Mononuclear cell (primary cell): ENCODE results near the gene WARS2. TPM values are rescaled to one million over a fixed set of nuclear protein-coding genes. Genes with fewer than 3 reads are reported as not detected.

ENCODE experiments used
- H3K27me3 ChIP-seq: 2 replicates; pipeline ENCODE4 v1.6.0; 2011; ENCODE audit warnings: low read length, control low read depth; ENCODE audit not compliant: insufficient read depth
- H3K4me1 ChIP-seq: 2 replicates; pipeline ENCODE4 v1.5.1; 2011; ENCODE audit warnings: mild to moderate bottlenecking, low read length, control low read depth; ENCODE audit not compliant: insufficient read depth
- H3K4me3 ChIP-seq: 2 replicates; pipeline ENCODE4 v1.5.1; 2011; ENCODE audit warnings: mild to moderate bottlenecking, low read length, moderate library complexity
- H3K9me3 ChIP-seq: 2 replicates; pipeline ENCODE4 v1.5.1; 2011; ENCODE audit warnings: low read depth, mild to moderate bottlenecking, control low read depth, low read length
- total RNA-seq: library from RNA; depleted of rRNA; stranded (reverse); fragments of >200 nt; gene quantifications from one replicate; pipeline ENCODE4 v1.2.3, GENCODE V29; 2012

WARS2 gene
- total RNA-seq, 1 donor: 30.1 TPM

DNA sequence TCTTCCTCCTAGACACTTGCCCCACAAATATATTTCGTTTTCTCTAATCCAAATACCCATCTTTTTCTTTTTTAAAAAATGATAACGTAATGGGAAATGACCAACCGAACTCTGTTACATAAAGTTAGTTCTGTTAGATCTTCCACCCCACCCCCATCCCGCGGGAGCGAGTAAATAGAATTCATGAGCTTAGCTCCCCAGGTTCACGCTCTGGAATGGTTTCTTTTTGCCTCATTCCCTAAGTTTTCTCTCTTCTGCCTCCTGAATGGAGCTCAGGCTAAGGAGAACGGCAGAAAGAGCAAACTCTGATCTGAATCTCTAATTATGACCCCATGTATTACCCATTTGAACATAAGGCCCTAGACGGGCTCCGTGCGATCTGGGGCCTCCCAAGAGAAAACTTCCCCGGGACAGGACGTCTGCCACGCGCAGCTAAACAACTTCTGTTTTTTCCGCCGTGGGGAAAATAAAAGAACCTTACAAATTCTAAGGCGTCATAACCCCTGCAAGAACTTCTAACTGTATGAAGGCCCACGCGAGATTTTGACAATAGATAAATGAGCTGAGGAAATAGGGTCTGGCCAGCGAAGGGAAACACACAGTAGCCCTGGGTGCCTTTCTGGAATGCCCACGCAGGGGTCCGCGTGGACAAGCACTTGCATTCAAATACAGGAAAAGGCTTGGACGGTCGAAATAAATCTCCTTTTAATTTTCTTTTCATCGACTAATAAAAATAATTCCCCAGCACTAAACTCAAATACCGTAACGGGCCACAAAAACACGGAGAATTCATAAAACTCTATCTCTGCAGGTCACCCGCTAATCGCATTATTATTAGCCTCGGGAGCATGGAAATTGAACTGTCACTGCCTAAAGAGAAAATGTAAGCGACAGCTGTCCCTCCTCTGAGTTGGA lies 154.6 kb downstream of the WARS2 start:
- Histone ChIP-seq H3K4me3 (no peak overlapping the region), H3K9me3 (no peaks in the 10 kb centered on the region), H3K4me1 (peaks cover 20% of the 10 kb centered on the region), H3K27me3 (peaks cover 100% of the 10 kb centered on the region)

DNA sequence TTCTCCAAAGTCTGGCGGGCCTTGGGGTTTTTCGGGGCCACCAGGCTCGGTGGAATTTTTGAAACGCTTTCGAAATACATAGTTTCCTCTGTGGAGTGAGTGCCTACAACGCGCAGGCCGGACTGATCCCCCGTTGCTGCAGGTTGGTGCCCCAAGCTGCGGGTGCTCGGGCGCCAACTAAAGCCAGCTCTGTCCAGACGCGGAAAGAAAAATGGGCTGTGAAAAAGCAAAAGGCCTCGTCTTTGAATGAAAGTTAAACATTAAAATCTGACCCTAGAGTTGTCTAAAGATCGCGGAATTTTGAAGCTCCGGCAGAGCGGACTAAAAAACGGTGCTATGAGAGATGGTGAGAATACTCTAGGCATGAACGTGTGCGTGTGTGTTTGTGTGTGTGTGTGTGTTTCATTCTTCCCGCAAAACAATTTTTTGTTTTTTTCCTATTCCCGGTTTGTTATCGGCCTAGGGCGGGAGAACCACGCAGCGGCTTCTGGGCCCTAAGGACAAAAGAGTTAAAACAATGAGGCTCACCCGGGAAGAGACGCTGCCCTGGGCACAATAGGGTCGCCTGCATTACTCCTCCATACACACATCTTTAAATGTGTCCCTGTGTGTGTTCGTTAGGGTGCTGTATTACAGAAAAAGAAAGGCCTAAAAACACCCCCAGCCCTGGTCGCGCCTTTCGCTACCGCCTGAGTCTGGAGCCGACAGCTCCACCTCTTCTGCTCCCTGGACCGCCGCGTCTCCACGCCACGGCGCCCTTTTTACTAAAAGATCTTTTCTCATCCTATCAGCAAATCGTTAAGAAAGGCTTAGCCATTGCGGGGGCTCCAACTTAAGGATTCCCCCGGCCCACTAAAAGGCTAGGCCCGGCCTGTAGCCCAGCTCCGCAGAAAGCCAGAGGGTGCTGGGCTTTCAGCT lies 155.5 kb downstream of the WARS2 start:
- Histone ChIP-seq H3K4me1 (peaks cover 20% of the 10 kb centered on the region), H3K9me3 (no peaks in the 10 kb centered on the region), H3K4me3 (no peak overlapping the region), H3K27me3 (peaks cover 100% of the 10 kb centered on the region)

DNA sequence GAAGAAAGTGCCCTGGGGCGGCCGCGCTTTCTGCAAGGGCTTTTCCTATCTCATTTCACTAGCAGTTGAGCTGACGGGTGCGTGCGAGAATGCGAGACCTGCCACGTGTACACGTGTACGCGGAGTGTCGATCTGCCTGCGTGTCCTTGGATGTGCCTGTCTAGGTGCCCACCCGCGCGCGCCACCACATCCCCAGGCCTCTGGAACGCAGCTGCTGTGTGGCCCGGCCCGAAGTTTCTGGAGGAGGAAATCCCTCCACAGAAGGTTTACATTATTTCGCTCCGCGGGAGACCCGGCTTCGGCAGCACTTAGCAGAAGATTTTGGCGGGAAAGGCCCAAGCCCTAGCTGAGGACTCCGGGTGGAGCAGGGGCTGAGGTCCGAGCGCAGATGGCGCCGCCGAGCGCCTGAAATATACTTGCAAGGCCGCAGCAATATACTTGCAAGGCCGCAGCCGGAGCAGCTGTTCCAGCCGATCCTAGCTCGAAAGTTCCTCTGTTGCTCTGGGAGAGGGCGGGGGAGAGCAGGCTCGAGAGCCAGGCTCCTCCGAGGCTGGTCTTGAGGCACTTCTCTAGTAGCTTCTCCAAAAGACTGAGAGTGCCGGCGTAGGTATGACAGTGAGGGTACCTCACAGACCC lies 156.2 kb downstream of the WARS2 start:
- Histone ChIP-seq H3K9me3 (no peaks in the 10 kb centered on the region), H3K4me1 (peaks cover 25% of the 10 kb centered on the region), H3K27me3 (peaks cover 100% of the 10 kb centered on the region)

DNA sequence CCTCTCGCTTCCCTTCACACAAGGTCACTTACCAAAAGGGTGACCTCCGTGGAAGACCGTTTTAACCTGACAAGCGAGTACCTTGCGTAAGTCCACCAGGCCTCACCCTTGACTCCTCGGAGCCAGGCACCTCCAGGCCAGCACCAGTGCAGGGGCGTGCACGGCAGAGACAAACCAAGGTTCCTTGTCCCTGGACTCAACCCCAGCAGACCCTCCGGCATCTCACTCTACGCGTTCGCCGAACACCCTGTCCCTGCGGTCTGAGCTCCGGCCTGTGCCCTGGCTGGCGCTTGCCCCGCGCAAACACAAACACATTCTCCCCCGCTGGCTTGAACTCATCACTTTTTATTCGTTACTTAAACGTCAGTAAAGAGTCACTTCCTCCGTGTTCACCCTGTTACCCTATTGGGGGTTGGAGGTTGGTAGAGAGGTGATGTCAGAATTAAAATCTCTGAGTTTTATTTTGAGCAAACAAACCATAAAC lies 156.9 kb downstream of the WARS2 start:
- Histone ChIP-seq H3K4me3 (no peak overlapping the region), H3K27me3 (peaks cover 100% of the 10 kb centered on the region), H3K9me3 (no peaks in the 10 kb centered on the region), H3K4me1 (peaks cover 27% of the 10 kb centered on the region)

More for the DNA sequence above, 156.2 kb downstream of the WARS2 start:
- no peak overlapping the region for H3K4me3 ChIP-seq

DNA sequence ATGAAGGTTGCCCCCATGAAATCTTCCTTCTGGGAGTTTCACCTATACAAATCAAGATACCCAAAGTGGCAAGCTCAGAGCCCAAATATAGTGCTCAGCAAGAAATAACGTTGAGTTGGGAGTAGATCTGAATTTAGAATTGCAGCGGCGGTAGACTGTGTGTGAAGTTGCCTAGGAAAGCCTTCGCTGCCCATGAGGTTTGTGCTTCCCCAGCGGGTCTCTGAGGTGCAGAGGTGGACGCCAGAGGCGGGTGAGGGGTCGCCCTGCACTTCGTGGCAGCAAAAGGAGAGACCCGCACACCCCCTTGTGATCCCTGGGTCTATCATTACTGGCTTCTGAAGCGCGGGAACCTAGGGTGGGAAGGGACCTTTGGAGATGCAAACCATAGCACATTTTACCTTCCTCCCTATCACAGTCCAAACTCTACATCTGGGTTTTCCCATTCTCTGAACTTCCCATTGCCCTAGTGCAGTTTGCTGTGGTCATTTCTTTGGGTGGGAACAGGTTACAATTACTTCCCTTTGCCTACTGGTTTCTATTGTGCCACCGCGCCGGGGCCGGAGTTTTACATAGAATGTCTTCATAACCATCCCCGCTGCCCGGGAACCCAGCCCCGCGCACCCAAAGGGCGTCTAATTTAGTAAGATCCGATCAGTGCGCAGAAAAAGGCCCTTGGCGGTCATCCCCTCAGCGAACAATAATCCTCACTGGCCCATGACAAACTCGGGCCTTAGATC lies 157.5 kb downstream of the WARS2 start:
- H3K4me1 ChIP-seq: peaks cover 27% of the 10 kb centered on the region
- H3K9me3 ChIP-seq: no peaks in the 10 kb centered on the region
- H3K27me3 ChIP-seq: peaks cover 100% of the 10 kb centered on the region
- no peak overlapping the region for H3K4me3 ChIP-seq

DNA sequence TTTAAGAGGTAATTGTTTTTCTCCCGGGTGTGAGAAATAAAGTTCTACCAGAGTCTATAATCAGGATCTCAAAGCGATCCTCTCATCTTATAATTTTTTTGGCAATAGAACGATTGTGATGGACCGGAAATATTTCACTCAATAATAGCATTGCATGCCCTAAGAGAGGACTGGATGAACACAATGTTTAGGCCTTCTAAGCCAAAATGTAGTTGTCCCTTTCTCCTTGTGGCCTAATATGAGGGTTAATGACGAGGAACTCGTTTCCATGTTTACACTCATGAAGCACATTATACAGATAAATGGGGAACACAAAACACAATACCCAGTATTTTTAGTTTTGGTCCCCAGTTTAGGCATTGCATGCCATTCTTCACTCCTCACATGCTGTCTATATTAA lies 158.2 kb downstream of the WARS2 start:
- no peak overlapping the region for H3K4me3 ChIP-seq
- H3K9me3 ChIP-seq: no peaks in the 10 kb centered on the region
- H3K27me3 ChIP-seq: peaks cover 100% of the 10 kb centered on the region
- peaks cover 22% of the 10 kb centered on the region for H3K4me1 ChIP-seq

DNA sequence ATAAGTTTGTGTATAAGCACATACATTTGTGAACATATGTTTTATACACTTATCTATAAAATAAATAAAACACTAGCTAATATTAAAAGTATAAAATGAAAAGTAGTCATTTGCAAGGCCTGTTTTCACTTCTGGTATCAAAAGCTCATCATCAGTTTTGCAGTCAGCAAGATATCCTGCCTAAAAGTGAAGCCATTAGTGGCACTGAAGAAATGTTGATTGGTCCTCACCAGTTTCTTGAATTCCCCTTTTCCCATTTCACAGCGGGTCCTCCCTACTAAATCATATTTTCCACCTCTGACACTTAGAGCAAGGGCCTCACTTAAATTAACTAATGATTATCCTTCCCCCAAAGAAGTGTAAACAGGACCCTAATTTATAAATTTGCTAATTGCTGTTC lies 159.0 kb downstream of the WARS2 start:
- H3K4me3 ChIP-seq: no peak overlapping the region
- H3K27me3 ChIP-seq: peaks cover 100% of the 10 kb centered on the region
- no peaks in the 10 kb centered on the region for H3K9me3 ChIP-seq
- peaks cover 18% of the 10 kb centered on the region for H3K4me1 ChIP-seq

Other genes starting within 250 kb of the WARS2 start
- 0.21 TPM for gene TBX15, start 152.3 kb downstream of the WARS2 start, total RNA-seq
- gene HAO2, start 228.1 kb upstream of the WARS2 start, total RNA-seq: not detected